WTC11 (cell line): Measurements from ENCODE around the gene CDH2. TPM values are rescaled to one million over a fixed set of nuclear protein-coding genes. Genes with fewer than 3 reads are reported as not detected.

Source experiments
- ATAC-seq: fragments of 200-7000 bp; cut with Tn5 transposase; 2 replicates; pipeline ENCODE4 v1.10.0; 2021; ENCODE audit warnings: mild to moderate bottlenecking, moderate library complexity
- CTCF ChIA-PET: fragments of 300-600 bp; sonication (Branson Sonifier 250); formaldehyde crosslinking; loops from one replicate; lab custom pipeline; 2021; ENCODE audit warnings: antibody characterized with exemption; lab: Charles Lee
- POLR2A ChIA-PET: fragments of 350-600 bp; sonication (Branson Sonifier 250); formaldehyde crosslinking; loops from one replicate; lab custom pipeline; 2021; ENCODE audit warnings: antibody characterized with exemption; lab: Charles Lee
- DNase-seq: peaks from one replicate; pipeline ENCODE4 v3.0.0; 2021; ENCODE audit warnings: low spot score
- H3K27ac Mint-ChIP-seq: 2 replicates; pipeline ENCODE4 v1.8.0; 2021; ENCODE audit warnings: mixed read lengths
- H3K27me3 Mint-ChIP-seq: 2 replicates; pipeline ENCODE4 v1.8.0; 2021; ENCODE audit warnings: low read depth, mild to moderate bottlenecking, moderate library complexity, mixed read lengths
- H3K36me3 Mint-ChIP-seq: 2 replicates; pipeline ENCODE4 v1.8.0; 2021; ENCODE audit warnings: mixed read lengths
- H3K4me1 Mint-ChIP-seq: 2 replicates; pipeline ENCODE4 v1.8.0; 2022; ENCODE audit warnings: mixed read lengths
- H3K4me3 Mint-ChIP-seq: 2 replicates; pipeline ENCODE4 v1.8.0; 2021; ENCODE audit warnings: mild to moderate bottlenecking, moderate library complexity, mixed read lengths
- H3K9me3 Mint-ChIP-seq: 2 replicates; pipeline ENCODE4 v1.8.0; 2021; ENCODE audit warnings: mixed read lengths
- CDX4 ChIP-seq: fragments of 250-450 bp; sonication (Bioruptor Pico); IDR thresholded peaks from 2 replicates; pipeline ENCODE4 v1.9.0; 2021; ENCODE audit warnings: moderate library complexity, mild to moderate bottlenecking, inconsistent platforms, borderline replicate concordance
- E2F4 ChIP-seq: sonication (generic); formaldehyde crosslinking; IDR thresholded peaks from 2 replicates; pipeline ENCODE4 v1.8.1; 2022; ENCODE audit warnings: low read depth, mild to moderate bottlenecking, moderate library complexity, missing genetic modification reagents, borderline replicate concordance
- GRHL2 ChIP-seq: fragments of 250-450 bp; sonication (Bioruptor Pico); IDR thresholded peaks from 2 replicates; pipeline ENCODE4 v1.8.0; 2022; ENCODE audit warnings: mild to moderate bottlenecking, moderate library complexity; ENCODE audit not compliant: insufficient replicate concordance, severe bottlenecking
- IRF2 ChIP-seq: sonication (generic); formaldehyde crosslinking; IDR thresholded peaks from 2 replicates; pipeline ENCODE4 v1.8.0; 2022; ENCODE audit warnings: low read depth, missing genetic modification reagents, borderline replicate concordance
- MAX ChIP-seq: sonication (generic); formaldehyde crosslinking; IDR thresholded peaks from 2 replicates; pipeline ENCODE4 v1.8.0; 2022; ENCODE audit warnings: mild to moderate bottlenecking, missing genetic modification reagents
- NFYB ChIP-seq: sonication (generic); formaldehyde crosslinking; conservative IDR thresholded peaks from 2 replicates; pipeline ENCODE4 v1.8.0; 2022; ENCODE audit warnings: low read depth, missing genetic modification reagents
- NR1H2 ChIP-seq: sonication (generic); formaldehyde crosslinking; IDR thresholded peaks from 2 replicates; pipeline ENCODE4 v1.9.0; 2021; ENCODE audit warnings: mild to moderate bottlenecking, moderate library complexity, missing genetic modification reagents
- NR2C2 ChIP-seq: sonication (generic); formaldehyde crosslinking; IDR thresholded peaks from 2 replicates; pipeline ENCODE4 v1.8.0; 2022; ENCODE audit warnings: mild to moderate bottlenecking, missing genetic modification reagents
- NR3C1 ChIP-seq: sonication (generic); formaldehyde crosslinking; conservative IDR thresholded peaks from 2 replicates; pipeline ENCODE4 v1.8.1; 2023; ENCODE audit warnings: low read depth, mild to moderate bottlenecking, missing genetic modification reagents
- RELA ChIP-seq: sonication (generic); formaldehyde crosslinking; IDR thresholded peaks from 2 replicates; pipeline ENCODE4 v1.8.1; 2022; ENCODE audit warnings: missing genetic modification reagents, mild to moderate bottlenecking, borderline replicate concordance
- SMAD4 ChIP-seq: sonication (generic); formaldehyde crosslinking; IDR thresholded peaks from 2 replicates; pipeline ENCODE4 v1.8.0; 2022; ENCODE audit warnings: mild to moderate bottlenecking, missing genetic modification reagents
- SOX15 ChIP-seq: fragments of 250-450 bp; sonication (Bioruptor Pico); IDR thresholded peaks from 2 replicates; pipeline ENCODE4 v1.9.0; 2021; ENCODE audit warnings: mild to moderate bottlenecking
- TEAD1 ChIP-seq: sonication (generic); formaldehyde crosslinking; IDR thresholded peaks from 2 replicates; pipeline ENCODE4 v1.8.0; 2022; ENCODE audit warnings: mild to moderate bottlenecking, missing genetic modification reagents
- ZNF396 ChIP-seq: fragments of 250-450 bp; sonication (Bioruptor Pico); IDR thresholded peaks from 2 replicates; pipeline ENCODE4 v1.8.0; 2021; ENCODE audit warnings: mild to moderate bottlenecking, moderate library complexity, borderline replicate concordance
- ZSCAN18 ChIP-seq: fragments of 250-450 bp; sonication (Bioruptor Pico); IDR thresholded peaks from 2 replicates; pipeline ENCODE4 v2.1.2; 2022; ENCODE audit warnings: mild to moderate bottlenecking, moderate library complexity
- total RNA-seq: library from RNA; stranded (reverse); gene quantifications from 3 replicates; pipeline ENCODE4 v1.2.3, GENCODE V29; 2021
- TF ChIP-seq, protein P1 (sequence below): sonication (generic); formaldehyde crosslinking; IDR thresholded peaks from 2 replicates; pipeline ENCODE4 v1.8.1; 2023; ENCODE audit warnings: mild to moderate bottlenecking, missing genetic modification reagents, moderate library complexity
- TF ChIP-seq, protein P2 (sequence below): sonication (generic); formaldehyde crosslinking; IDR thresholded peaks from 2 replicates; pipeline ENCODE4 v1.8.1; 2022; ENCODE audit warnings: mild to moderate bottlenecking, moderate library complexity, missing genetic modification reagents
- TF ChIP-seq, protein P3 (sequence below): sonication (generic); formaldehyde crosslinking; IDR thresholded peaks from 2 replicates; pipeline ENCODE4 v1.8.0; 2023; ENCODE audit warnings: missing genetic modification reagents

Gene CDH2
- total RNA-seq, 1 experiment from 2014 or later = 17.3 TPM

DNA sequence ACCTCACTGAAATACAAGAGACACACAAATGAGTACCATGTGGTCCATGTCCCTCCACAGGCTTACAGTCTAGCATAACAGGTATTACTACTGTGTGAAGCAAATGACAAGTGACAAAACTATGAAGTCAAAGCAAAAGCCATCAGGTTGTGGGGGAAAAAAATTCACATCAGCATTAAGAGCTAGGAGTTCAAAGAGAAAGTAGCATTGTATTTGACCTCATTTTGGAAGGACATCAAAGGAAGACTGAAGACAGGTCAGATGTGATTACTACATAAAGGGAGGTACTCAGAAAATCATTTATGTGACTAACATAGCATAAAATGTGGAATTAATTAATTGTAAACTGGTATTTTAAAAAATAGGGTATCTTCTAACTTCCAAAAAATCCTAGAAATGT, 224.2 kb downstream of the CDH2 start:
- ChIA-PET CTCF (no interaction called here), POLR2A (no interaction called here)
- Mint-ChIP-seq H3K9me3 (no peaks in the 10 kb centered on the region), H3K36me3 (no peaks in the 10 kb centered on the region), H3K4me1 (no peaks in the 10 kb centered on the region), H3K27me3 (no peaks in the 10 kb centered on the region), H3K27ac (no peak overlapping the region), H3K4me3 (no peak overlapping the region)
- DNase-seq (no peak), ATAC-seq (no peak)
- TF ChIP-seq CDX4 (CRISPR knock-in tag) (no peak), ZNF396 (CRISPR knock-in tag) (no peak), IRF2 (CRISPR knock-in tag) (no peak)
- TF ChIP-seq, protein P1, sequence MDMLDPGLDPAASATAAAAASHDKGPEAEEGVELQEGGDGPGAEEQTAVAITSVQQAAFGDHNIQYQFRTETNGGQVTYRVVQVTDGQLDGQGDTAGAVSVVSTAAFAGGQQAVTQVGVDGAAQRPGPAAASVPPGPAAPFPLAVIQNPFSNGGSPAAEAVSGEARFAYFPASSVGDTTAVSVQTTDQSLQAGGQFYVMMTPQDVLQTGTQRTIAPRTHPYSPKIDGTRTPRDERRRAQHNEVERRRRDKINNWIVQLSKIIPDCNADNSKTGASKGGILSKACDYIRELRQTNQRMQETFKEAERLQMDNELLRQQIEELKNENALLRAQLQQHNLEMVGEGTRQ (CRISPR knock-in tag) = no peak

DNA sequence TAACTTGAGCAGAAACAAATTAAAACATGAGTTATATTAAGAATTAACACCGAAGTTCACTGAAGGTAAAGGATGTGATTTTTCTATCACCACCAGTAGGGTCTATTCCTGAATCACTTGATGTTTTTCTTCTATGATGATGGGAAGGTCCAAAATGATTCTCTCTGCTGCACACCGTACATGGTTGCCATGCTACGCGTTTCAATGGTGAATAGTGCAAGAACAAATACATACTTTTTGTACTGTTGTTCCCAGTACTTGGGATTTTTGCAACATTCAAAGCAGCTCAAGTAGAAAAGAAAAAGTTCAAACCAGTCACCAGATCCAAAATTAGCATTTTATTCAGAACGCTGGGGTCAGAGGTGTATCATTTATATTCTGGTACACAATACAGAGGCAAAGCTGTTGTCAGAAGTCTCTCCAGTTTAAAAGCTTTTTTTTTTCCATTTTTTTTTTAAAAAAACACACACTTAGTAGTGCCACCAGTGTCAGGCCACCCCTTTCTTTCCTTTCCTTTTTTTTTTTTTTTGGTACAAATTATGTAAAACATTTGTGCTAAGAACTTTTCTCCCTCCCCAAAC, 226.2 kb downstream of the CDH2 start:
- H3K36me3 Mint-ChIP-seq = no peaks in the 10 kb centered on the region
- no peaks in the 10 kb centered on the region for H3K4me1 Mint-ChIP-seq
- ChIA-PET POLR2A (no interaction called here), CTCF (no interaction called here)
- no peak for DNase-seq
- ATAC-seq = no peak
- no peak for TF ChIP-seq ZSCAN18 (CRISPR knock-in tag)
- TF ChIP-seq RELA = no peak
- TF ChIP-seq NR2C2 (CRISPR knock-in tag) = no peak
- no peak for TF ChIP-seq GRHL2 (CRISPR knock-in tag)
- TF ChIP-seq TEAD1 (CRISPR knock-in tag) = no peak
- TF ChIP-seq E2F4 (CRISPR knock-in tag) = no peak
- TF ChIP-seq SMAD4 (CRISPR knock-in tag) = no peak
- no peak for TF ChIP-seq SOX15
- no peaks in the 10 kb centered on the region for H3K9me3 Mint-ChIP-seq
- no peak overlapping the region for H3K4me3 Mint-ChIP-seq
- no peak overlapping the region for H3K27ac Mint-ChIP-seq
- no peaks in the 10 kb centered on the region for H3K27me3 Mint-ChIP-seq

GRCh38 chr18:27948986-27949385, 227.9 kb downstream of the CDH2 start:
- TF ChIP-seq MAX (CRISPR knock-in tag) = no peak
- ChIA-PET CTCF (no interaction called here), POLR2A (no interaction called here)
- no peaks in the 10 kb centered on the region for H3K27me3 Mint-ChIP-seq
- H3K27ac Mint-ChIP-seq = no peak overlapping the region
- no peaks in the 10 kb centered on the region for H3K9me3 Mint-ChIP-seq
- H3K4me1 Mint-ChIP-seq = no peaks in the 10 kb centered on the region
- no peak overlapping the region for H3K4me3 Mint-ChIP-seq
- DNase-seq = no peak
- ATAC-seq = no peak
- no peaks in the 10 kb centered on the region for H3K36me3 Mint-ChIP-seq

DNA sequence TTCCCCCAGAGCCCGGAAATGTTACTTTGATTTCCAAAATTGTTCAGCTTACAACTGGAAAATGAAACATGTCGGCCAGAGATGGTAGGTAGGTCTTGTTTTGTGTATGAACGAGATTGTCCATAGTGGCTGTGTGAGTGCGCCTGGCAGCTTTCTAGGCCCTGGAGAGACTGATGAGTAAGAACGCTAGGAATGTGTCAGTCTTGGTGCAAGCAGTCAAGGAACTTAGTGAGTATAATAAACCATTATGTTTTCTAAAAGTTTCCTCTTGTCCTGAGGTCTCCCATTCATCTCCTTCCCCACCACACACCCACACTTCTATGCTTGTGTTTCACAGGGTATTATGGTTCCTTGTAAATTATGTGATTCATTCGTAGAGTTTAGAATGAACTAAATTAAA, 234.2 kb downstream of the CDH2 start:
- H3K27ac Mint-ChIP-seq = no peak overlapping the region
- ATAC-seq (no peak), DNase-seq (no peak)
- no peaks in the 10 kb centered on the region for H3K36me3 Mint-ChIP-seq
- CTCF ChIA-PET = no interaction called here
- TF ChIP-seq, protein P1 (CRISPR knock-in tag) = no peak
- TF ChIP-seq, protein P2, sequence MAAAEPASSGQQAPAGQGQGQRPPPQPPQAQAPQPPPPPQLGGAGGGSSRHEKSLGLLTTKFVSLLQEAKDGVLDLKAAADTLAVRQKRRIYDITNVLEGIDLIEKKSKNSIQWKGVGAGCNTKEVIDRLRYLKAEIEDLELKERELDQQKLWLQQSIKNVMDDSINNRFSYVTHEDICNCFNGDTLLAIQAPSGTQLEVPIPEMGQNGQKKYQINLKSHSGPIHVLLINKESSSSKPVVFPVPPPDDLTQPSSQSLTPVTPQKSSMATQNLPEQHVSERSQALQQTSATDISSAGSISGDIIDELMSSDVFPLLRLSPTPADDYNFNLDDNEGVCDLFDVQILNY (CRISPR knock-in tag) = no peak
- TF ChIP-seq, protein P3, sequence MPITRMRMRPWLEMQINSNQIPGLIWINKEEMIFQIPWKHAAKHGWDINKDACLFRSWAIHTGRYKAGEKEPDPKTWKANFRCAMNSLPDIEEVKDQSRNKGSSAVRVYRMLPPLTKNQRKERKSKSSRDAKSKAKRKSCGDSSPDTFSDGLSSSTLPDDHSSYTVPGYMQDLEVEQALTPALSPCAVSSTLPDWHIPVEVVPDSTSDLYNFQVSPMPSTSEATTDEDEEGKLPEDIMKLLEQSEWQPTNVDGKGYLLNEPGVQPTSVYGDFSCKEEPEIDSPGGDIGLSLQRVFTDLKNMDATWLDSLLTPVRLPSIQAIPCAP (CRISPR knock-in tag) = no peak
- TF ChIP-seq NR3C1 (CRISPR knock-in tag) (no peak), NR1H2 (CRISPR knock-in tag) (no peak), NFYB (no peak), RELA (no peak)
- H3K9me3 Mint-ChIP-seq = peaks cover 8% of the 10 kb centered on the region
- no peak overlapping the region for H3K4me3 Mint-ChIP-seq
- POLR2A ChIA-PET = interaction anchor here (1.2 kb wide), 1 partner anchor 94 kb away, joined by 3 read pairs; no protein-coding TSS in a partner anchor
- no peaks in the 10 kb centered on the region for H3K27me3 Mint-ChIP-seq
- no peaks in the 10 kb centered on the region for H3K4me1 Mint-ChIP-seq
